Caco-2 (cell line): ENCODE results near the gene HSF5. TPM values are rescaled to one million over a fixed set of nuclear protein-coding genes. Genes with fewer than 3 reads are reported as not detected.

Source experiments
- BruUV-seq: library from RNA; stranded (reverse); fragments of 400-500 nt; replicated peaks from 2 replicates; lab custom pipeline; 2021; lab: Mats Ljungman, UMichigan
- CTCF ChIA-PET: fragments of 300-600 bp; sonication (Branson Sonifier 250); formaldehyde crosslinking; loops from one replicate; lab custom pipeline; 2022; ENCODE audit warnings: antibody characterized with exemption; lab: Charles Lee
- POLR2A ChIA-PET: fragments of 300-600 bp; sonication (Branson Sonifier 250); formaldehyde crosslinking; loops from one replicate; lab custom pipeline; 2022; ENCODE audit warnings: antibody characterized with exemption; lab: Charles Lee
- DNase-seq, 2 experiments: peaks; one replicate each; pipeline versions ENCODE4 v3.0.0 to v3.0.0-alpha.2; 2020 to 2022
- H3K27me3 ChIP-seq: replicated peaks from 2 replicates; pipeline ENCODE4 v1.6.0; 2011; ENCODE audit warnings: low read length; ENCODE audit not compliant: control insufficient read depth, insufficient read depth
- H3K36me3 ChIP-seq: 2 replicates; pipeline ENCODE4 v1.5.1; 2011; ENCODE audit warnings: low read length; ENCODE audit not compliant: control insufficient read depth, insufficient read depth
- H3K4me1 ChIP-seq: fragments of 250-450 bp; sonication (Bioruptor Pico); 2 replicates; pipeline ENCODE4 v1.5.1; 2020; ENCODE audit warnings: mild to moderate bottlenecking
- H3K4me3 ChIP-seq: 2 replicates; pipeline ENCODE4 v1.5.1; 2011; ENCODE audit warnings: low read depth, mild to moderate bottlenecking, control low read depth, low read length
- H3K9me3 ChIP-seq: fragments of 250-450 bp; sonication (Bioruptor Pico); 2 replicates; pipeline ENCODE4 v1.5.1; 2020; ENCODE audit warnings: mild to moderate bottlenecking, moderate library complexity
- H3K27ac Mint-ChIP-seq: one replicate; pipeline ENCODE4 v1.8.0; 2022; ENCODE audit warnings: mixed read lengths; ENCODE audit not compliant: unreplicated experiment
- H3K27me3 Mint-ChIP-seq: one replicate; pipeline ENCODE4 v1.8.0; 2022; ENCODE audit warnings: mixed read lengths; ENCODE audit not compliant: insufficient read depth, unreplicated experiment
- H3K36me3 Mint-ChIP-seq: one replicate; pipeline ENCODE4 v1.8.0; 2022; ENCODE audit warnings: mild to moderate bottlenecking, mixed read lengths; ENCODE audit not compliant: insufficient read depth, unreplicated experiment
- H3K4me1 Mint-ChIP-seq: one replicate; pipeline ENCODE4 v1.8.0; 2022; ENCODE audit warnings: low read depth, mixed read lengths; ENCODE audit not compliant: unreplicated experiment
- H3K4me3 Mint-ChIP-seq: one replicate; pipeline ENCODE4 v1.8.0; 2022; ENCODE audit warnings: mild to moderate bottlenecking, moderate library complexity, mixed read lengths; ENCODE audit not compliant: unreplicated experiment
- H3K9me3 Mint-ChIP-seq: one replicate; pipeline ENCODE4 v1.8.0; 2022; ENCODE audit warnings: mixed read lengths; ENCODE audit not compliant: unreplicated experiment
- intact Hi-C: fragments of 100-400 bp; cut with micrococcal nuclease; formaldehyde crosslinking; loops from one replicate; pipeline ENCODE4 v1.10.0; 2022; ENCODE audit not compliant: unreplicated experiment
- total RNA-seq: library from RNA; stranded (reverse); gene quantifications from 2 replicates; pipeline ENCODE4 v1.2.3, GENCODE V29; 2022
- TF ChIP-seq, protein P1 (sequence below), 2 experiments: fragments of 200-600 bp in 1 of 2; IDR thresholded peaks; 1 replicate in 1 of 2; 2 replicates in 1 of 2; pipeline versions ENCODE4 v1.5.1 to v1.8.0; 2011 to 2022; ENCODE audit warnings: antibody characterized with exemption in 1 of 2, control low read depth in 1 of 2, inconsistent platforms in 1 of 2, low read depth in 1 of 2, low read length in 1 of 2, mild to moderate bottlenecking in 1 of 2, moderate library complexity in 1 of 2; ENCODE audit not compliant: insufficient read depth in 1 of 2, severe bottlenecking in 1 of 2, unreplicated experiment in 1 of 2

HSF5 gene
- total RNA-seq, 1 experiment from 2014 or later: 0.98 TPM

GRCh38 chr17:58513965-58514769 is 26.0 kb upstream of the HSF5 start, which contains the start of gene MTMR4:
TSS of gene MTMR4 (minus strand) at chr17:58514638. CDS start at chr17:58514407, 231 bp downstream.
- Mint-ChIP-seq H3K27me3 (no peaks in the 10 kb centered on the region), H3K4me3 (peak within 1 kb of the TSS; percentile 85), H3K9me3 (no peaks in the 10 kb centered on the region), H3K27ac (peak within 1 kb of the TSS; percentile 58), H3K4me1 (peaks cover 34% of the 10 kb centered on the region), H3K36me3 (peaks cover 51% of the 10 kb centered on the region)
- TF ChIP-seq, protein P1, sequence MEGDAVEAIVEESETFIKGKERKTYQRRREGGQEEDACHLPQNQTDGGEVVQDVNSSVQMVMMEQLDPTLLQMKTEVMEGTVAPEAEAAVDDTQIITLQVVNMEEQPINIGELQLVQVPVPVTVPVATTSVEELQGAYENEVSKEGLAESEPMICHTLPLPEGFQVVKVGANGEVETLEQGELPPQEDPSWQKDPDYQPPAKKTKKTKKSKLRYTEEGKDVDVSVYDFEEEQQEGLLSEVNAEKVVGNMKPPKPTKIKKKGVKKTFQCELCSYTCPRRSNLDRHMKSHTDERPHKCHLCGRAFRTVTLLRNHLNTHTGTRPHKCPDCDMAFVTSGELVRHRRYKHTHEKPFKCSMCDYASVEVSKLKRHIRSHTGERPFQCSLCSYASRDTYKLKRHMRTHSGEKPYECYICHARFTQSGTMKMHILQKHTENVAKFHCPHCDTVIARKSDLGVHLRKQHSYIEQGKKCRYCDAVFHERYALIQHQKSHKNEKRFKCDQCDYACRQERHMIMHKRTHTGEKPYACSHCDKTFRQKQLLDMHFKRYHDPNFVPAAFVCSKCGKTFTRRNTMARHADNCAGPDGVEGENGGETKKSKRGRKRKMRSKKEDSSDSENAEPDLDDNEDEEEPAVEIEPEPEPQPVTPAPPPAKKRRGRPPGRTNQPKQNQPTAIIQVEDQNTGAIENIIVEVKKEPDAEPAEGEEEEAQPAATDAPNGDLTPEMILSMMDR (IDR thresholded peaks at IDR 0.05; ENCODE audit: insufficient read depth in 1 of 2, low read depth in 1 of 2, low read length in 1 of 2, severe bottlenecking in 1 of 2, unreplicated experiment in 1 of 2): no peak
- BruUV-seq: no TSS peak
- intact Hi-C loops: loop anchor here (1.0 to 10.0 kb wide), 2 partner anchors 26 to 711 kb away; partner anchors contain the start of genes GDPD1 and HSF5
- H3K9me3 ChIP-seq: no peaks in the 10 kb centered on the region
- H3K36me3 ChIP-seq: peaks cover 6% of the 10 kb centered on the region
- peak within 1 kb of the TSS; percentile 80 for H3K4me3 ChIP-seq
- 0 out of 2 replicates have a peak, but pooled peaks cover 16% of the 10 kb centered on the region for H3K4me1 ChIP-seq
- ChIA-PET POLR2A (interaction anchor here (0.6 to 0.9 kb wide), 2 partner anchors 16 to 512 kb away, joined by 3 read pairs; no protein-coding TSS in a partner anchor), CTCF (interaction anchor here (0.6 to 1.6 kb wide), 3 partner anchors 21 to 481 kb away, joined by 3 to 6 read pairs (median 4); no protein-coding TSS in a partner anchor)
- peak; percentile 87 to 90 for DNase-seq
- H3K27me3 ChIP-seq: no peaks in the 10 kb centered on the region

- Mint-ChIP-seq H3K9me3 (no peaks in the 10 kb centered on the region), H3K27me3 (no peaks in the 10 kb centered on the region), H3K27ac (peak overlapping the region; percentile 58), H3K4me3 (peak overlapping the region; percentile 85), H3K4me1 (peaks cover 34% of the 10 kb centered on the region), H3K36me3 (peaks cover 48% of the 10 kb centered on the region)
- H3K4me1 ChIP-seq: 0 out of 2 replicates have a peak, but pooled peaks cover 16% of the 10 kb centered on the region
- no peaks in the 10 kb centered on the region for H3K9me3 ChIP-seq
- H3K36me3 ChIP-seq: peaks cover 7% of the 10 kb centered on the region
- DNase-seq: no peak
- POLR2A ChIA-PET: no interaction called here
- peak overlapping the region; percentile 80 for H3K4me3 ChIP-seq
- BruUV-seq: no TSS peak
- CTCF ChIA-PET: interaction anchor here (0.5 kb wide), 1 partner anchor 28 kb away, joined by 3 read pairs; no protein-coding TSS in a partner anchor
- TF ChIP-seq, protein P1 (IDR thresholded peaks at IDR 0.05; ENCODE audit: insufficient read depth in 1 of 2, low read depth in 1 of 2, low read length in 1 of 2, severe bottlenecking in 1 of 2, unreplicated experiment in 1 of 2): no peak
- intact Hi-C loops: loop anchor here (10.0 kb wide), 1 partner anchor 711 kb away; the partner anchor contains the start of gene GDPD1
- no peaks in the 10 kb centered on the region for H3K27me3 ChIP-seq
Measured at GRCh38 chr17:58513267-58513964, 25.2 kb upstream of the HSF5 start.

- intact Hi-C loops: loop anchor here (10.0 kb wide), 1 partner anchor 715 kb away; the partner anchor contains the start of gene GDPD1
- ChIA-PET POLR2A (no interaction called here), CTCF (no interaction called here)
- BruUV-seq: no TSS peak
- H3K4me1 ChIP-seq: 0 out of 2 replicates have a peak, but pooled peaks cover 12% of the 10 kb centered on the region
- H3K9me3 ChIP-seq: no peaks in the 10 kb centered on the region
- H3K9me3 Mint-ChIP-seq: no peaks in the 10 kb centered on the region
- H3K4me3 Mint-ChIP-seq: no peak overlapping the region
- peaks cover 22% of the 10 kb centered on the region for H3K4me1 Mint-ChIP-seq
- peaks cover 59% of the 10 kb centered on the region for H3K36me3 Mint-ChIP-seq
- H3K36me3 ChIP-seq: peaks cover 15% of the 10 kb centered on the region
- TF ChIP-seq, protein P1 (IDR thresholded peaks at IDR 0.05; ENCODE audit: insufficient read depth in 1 of 2, low read depth in 1 of 2, low read length in 1 of 2, severe bottlenecking in 1 of 2, unreplicated experiment in 1 of 2): no peak
- no peaks in the 10 kb centered on the region for H3K27me3 Mint-ChIP-seq
- H3K27me3 ChIP-seq: no peaks in the 10 kb centered on the region
- H3K4me3 ChIP-seq: no peak overlapping the region
- no peak for DNase-seq
- no peak overlapping the region for H3K27ac Mint-ChIP-seq
Measured at GRCh38 chr17:58510075-58510474, 21.9 kb upstream of the HSF5 start.
